ENCODE results near the gene ESD.

- TF ChIP-seq, protein P1, sequence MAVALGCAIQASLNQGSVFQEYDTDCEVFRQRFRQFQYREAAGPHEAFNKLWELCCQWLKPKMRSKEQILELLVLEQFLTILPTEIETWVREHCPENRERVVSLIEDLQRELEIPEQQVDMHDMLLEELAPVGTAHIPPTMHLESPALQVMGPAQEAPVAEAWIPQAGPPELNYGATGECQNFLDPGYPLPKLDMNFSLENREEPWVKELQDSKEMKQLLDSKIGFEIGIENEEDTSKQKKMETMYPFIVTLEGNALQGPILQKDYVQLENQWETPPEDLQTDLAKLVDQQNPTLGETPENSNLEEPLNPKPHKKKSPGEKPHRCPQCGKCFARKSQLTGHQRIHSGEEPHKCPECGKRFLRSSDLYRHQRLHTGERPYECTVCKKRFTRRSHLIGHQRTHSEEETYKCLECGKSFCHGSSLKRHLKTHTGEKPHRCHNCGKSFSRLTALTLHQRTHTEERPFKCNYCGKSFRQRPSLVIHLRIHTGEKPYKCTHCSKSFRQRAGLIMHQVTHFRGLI (tag by site-specific recombination; IDR thresholded peaks at IDR 0.05), result no peak
- no peak for TF ChIP-seq ZNF335 (tag by site-specific recombination; conservative IDR thresholded peaks at IDR 0.05)
- TF ChIP-seq ZNF140 (tag by site-specific recombination; IDR thresholded peaks at IDR 0.05), result no peak
- no peak for TF ChIP-seq BCL11A (tag by site-specific recombination; IDR thresholded peaks at IDR 0.05; ENCODE audit: low read depth)
- no peak for TF ChIP-seq ZNF623 (tag by site-specific recombination; IDR thresholded peaks at IDR 0.05)
- TF ChIP-seq, protein P2, sequence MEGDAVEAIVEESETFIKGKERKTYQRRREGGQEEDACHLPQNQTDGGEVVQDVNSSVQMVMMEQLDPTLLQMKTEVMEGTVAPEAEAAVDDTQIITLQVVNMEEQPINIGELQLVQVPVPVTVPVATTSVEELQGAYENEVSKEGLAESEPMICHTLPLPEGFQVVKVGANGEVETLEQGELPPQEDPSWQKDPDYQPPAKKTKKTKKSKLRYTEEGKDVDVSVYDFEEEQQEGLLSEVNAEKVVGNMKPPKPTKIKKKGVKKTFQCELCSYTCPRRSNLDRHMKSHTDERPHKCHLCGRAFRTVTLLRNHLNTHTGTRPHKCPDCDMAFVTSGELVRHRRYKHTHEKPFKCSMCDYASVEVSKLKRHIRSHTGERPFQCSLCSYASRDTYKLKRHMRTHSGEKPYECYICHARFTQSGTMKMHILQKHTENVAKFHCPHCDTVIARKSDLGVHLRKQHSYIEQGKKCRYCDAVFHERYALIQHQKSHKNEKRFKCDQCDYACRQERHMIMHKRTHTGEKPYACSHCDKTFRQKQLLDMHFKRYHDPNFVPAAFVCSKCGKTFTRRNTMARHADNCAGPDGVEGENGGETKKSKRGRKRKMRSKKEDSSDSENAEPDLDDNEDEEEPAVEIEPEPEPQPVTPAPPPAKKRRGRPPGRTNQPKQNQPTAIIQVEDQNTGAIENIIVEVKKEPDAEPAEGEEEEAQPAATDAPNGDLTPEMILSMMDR (tag by site-specific recombination; IDR thresholded peaks at IDR 0.05), result no peak
- no peak for TF ChIP-seq ZNF324 (tag by site-specific recombination; IDR thresholded peaks at IDR 0.05)
Observed at GRCh38 chr13:46817838-46818476, 21.0 kb upstream of the ESD start.

All from HEK293 (cell line).